Measurements from ENCODE around the gene CYB5RL. TPM values are rescaled to one million over a fixed set of nuclear protein-coding genes. Genes with fewer than 3 reads are reported as not detected.

Gene CYB5RL
- total RNA-seq, 2 experiments from 2014 or later = 2.0 to 2.1 TPM

- no peak for ATAC-seq (ENCODE audit: poor library complexity)
Observed at GRCh38 chr1:54178296-54179070, 21.3 kb downstream of the CYB5RL start.

GRCh38 chr1:54177726-54178125, 22.1 kb downstream of the CYB5RL start:
- ATAC-seq (ENCODE audit: poor library complexity) = no peak

More at GRCh38 chr1:54178296-54179070, 21.3 kb downstream of the CYB5RL start:
- Histone ChIP-seq H3K4me3 (ENCODE audit: low read length) (no peak overlapping the region), H3K27me3 (ENCODE audit: control insufficient read depth in 1 of 2, insufficient read depth in 2 of 2, low read length in 2 of 2) (no peaks in the 10 kb centered on the region), H3K4me1 (ENCODE audit: insufficient read depth, low read length) (no peaks in the 10 kb centered on the region), H3K36me3 (ENCODE audit: insufficient read depth, low read length) (peaks cover 8% of the 10 kb centered on the region), H3K9me3 (ENCODE audit: control insufficient read depth in 1 of 2, insufficient read depth in 1 of 2, low read length in 2 of 2) (no peaks in the 10 kb centered on the region), H3K27ac (ENCODE audit: low read depth in 1 of 2, low read length in 2 of 2) (no peak overlapping the region)
- H3K27me3 Mint-ChIP-seq = no peaks in the 10 kb centered on the region
- H3K27ac Mint-ChIP-seq = no peak overlapping the region
- no peak overlapping the region for H3K4me3 Mint-ChIP-seq
- H3K9me3 Mint-ChIP-seq = no peaks in the 10 kb centered on the region
- ChIA-PET POLR2A (no interaction called here), CTCF (no interaction called here)
- peaks cover 14% of the 10 kb centered on the region for H3K36me3 Mint-ChIP-seq (ENCODE audit: low read depth)
- DNase-seq = no peak
- H3K4me1 Mint-ChIP-seq (ENCODE audit: low read depth) = no peaks in the 10 kb centered on the region
- TF ChIP-seq CTCF (IDR thresholded peaks at IDR 0.05) = no peak
- intact Hi-C loops (cut with DNase I, micrococcal nuclease) = no loop called here

GRCh38 chr1:54176621-54177327, 23.1 kb downstream of the CYB5RL start:
- Histone ChIP-seq H3K27ac (ENCODE audit: low read depth in 1 of 2, low read length in 2 of 2) (no peak overlapping the region), H3K4me1 (ENCODE audit: insufficient read depth, low read length) (no peaks in the 10 kb centered on the region), H3K4me3 (ENCODE audit: low read length) (no peak overlapping the region), H3K27me3 (ENCODE audit: control insufficient read depth in 1 of 2, insufficient read depth in 2 of 2, low read length in 2 of 2) (no peaks in the 10 kb centered on the region), H3K9me3 (ENCODE audit: control insufficient read depth in 1 of 2, insufficient read depth in 1 of 2, low read length in 2 of 2) (no peaks in the 10 kb centered on the region), H3K36me3 (ENCODE audit: insufficient read depth, low read length) (peaks cover 8% of the 10 kb centered on the region)
- no peak for ATAC-seq (ENCODE audit: poor library complexity)
- CTCF ChIA-PET = no interaction called here
- Mint-ChIP-seq H3K4me3 (no peak overlapping the region), H3K9me3 (no peaks in the 10 kb centered on the region), H3K27ac (no peak overlapping the region), H3K4me1 (ENCODE audit: low read depth) (no peaks in the 10 kb centered on the region), H3K36me3 (ENCODE audit: low read depth) (peaks cover 14% of the 10 kb centered on the region), H3K27me3 (no peaks in the 10 kb centered on the region)
- intact Hi-C loops (cut with DNase I, micrococcal nuclease) = no loop called here
- no peak for DNase-seq
- no peak for TF ChIP-seq CTCF (IDR thresholded peaks at IDR 0.05)
- POLR2A ChIA-PET = no interaction called here

More at GRCh38 chr1:54177726-54178125, 22.1 kb downstream of the CYB5RL start:
- Mint-ChIP-seq H3K27ac (no peak overlapping the region), H3K27me3 (no peaks in the 10 kb centered on the region), H3K36me3 (ENCODE audit: low read depth) (peaks cover 14% of the 10 kb centered on the region), H3K4me3 (no peak overlapping the region), H3K4me1 (ENCODE audit: low read depth) (no peaks in the 10 kb centered on the region), H3K9me3 (no peaks in the 10 kb centered on the region)
- POLR2A ChIA-PET = no interaction called here
- Histone ChIP-seq H3K4me3 (ENCODE audit: low read length) (no peak overlapping the region), H3K9me3 (ENCODE audit: control insufficient read depth in 1 of 2, insufficient read depth in 1 of 2, low read length in 2 of 2) (no peaks in the 10 kb centered on the region), H3K4me1 (ENCODE audit: insufficient read depth, low read length) (no peaks in the 10 kb centered on the region), H3K27me3 (ENCODE audit: control insufficient read depth in 1 of 2, insufficient read depth in 2 of 2, low read length in 2 of 2) (no peaks in the 10 kb centered on the region), H3K36me3 (ENCODE audit: insufficient read depth, low read length) (peaks cover 8% of the 10 kb centered on the region), H3K27ac (ENCODE audit: low read depth in 1 of 2, low read length in 2 of 2) (no peak overlapping the region)
- no peak for TF ChIP-seq CTCF (IDR thresholded peaks at IDR 0.05)
- DNase-seq = no peak
- intact Hi-C loops (cut with DNase I, micrococcal nuclease) = no loop called here
- CTCF ChIA-PET = no interaction called here
